HG03159 (cell line): ENCODE measurements around the gene CAMK2D.
A peak's percentile ranks its signal among the peaks of the same experiment; 100 is the strongest.
"Not testable (repeated sequence)": the region's sequence is repeated elsewhere in the genome, so short reads cannot be mapped to it uniquely, and the experiment has no call there.

Source experiments
- ATAC-seq: cut with Tn5 transposase; IDR thresholded peaks from one replicate; pipeline ENCODE4 v1.9.1; 2021; ENCODE audit warnings: mild to moderate bottlenecking, moderate library complexity; ENCODE audit not compliant: unreplicated experiment

CAMK2D gene

DNA sequence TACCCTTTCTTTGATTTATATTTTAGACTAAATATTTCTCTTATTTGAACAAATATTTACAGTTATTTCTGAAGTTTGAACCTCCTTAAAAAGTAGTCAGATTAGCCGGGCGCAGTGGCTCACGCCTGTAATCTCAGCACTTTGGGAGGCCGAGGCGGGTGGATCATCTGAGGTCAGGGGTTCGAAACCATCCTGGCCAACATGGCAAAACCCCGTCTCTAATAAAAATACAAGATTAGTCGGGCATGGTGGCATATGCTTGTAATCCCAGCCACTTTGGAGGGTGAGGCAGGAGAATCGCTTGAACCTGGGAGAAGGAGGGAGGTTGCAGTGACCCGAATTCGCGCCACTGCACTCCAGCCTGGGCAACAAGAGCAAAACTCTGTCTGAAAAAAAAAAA lies 2.4 kb upstream of the CAMK2D start:
- ATAC-seq = not testable (repeated sequence)

DNA sequence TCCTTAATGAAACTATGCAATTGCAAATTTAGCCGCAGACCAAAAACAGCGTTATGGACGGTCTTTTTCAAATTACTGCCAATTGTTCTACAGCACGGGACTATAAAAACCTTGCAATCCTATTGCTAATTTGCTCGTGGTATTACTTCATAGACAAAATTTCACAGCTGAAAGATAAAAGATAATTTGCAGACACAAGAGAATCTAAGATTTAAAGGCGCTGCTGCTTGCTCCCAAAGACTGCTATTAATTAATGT lies 1.4 kb upstream of the CAMK2D start:
- no peak for ATAC-seq

DNA sequence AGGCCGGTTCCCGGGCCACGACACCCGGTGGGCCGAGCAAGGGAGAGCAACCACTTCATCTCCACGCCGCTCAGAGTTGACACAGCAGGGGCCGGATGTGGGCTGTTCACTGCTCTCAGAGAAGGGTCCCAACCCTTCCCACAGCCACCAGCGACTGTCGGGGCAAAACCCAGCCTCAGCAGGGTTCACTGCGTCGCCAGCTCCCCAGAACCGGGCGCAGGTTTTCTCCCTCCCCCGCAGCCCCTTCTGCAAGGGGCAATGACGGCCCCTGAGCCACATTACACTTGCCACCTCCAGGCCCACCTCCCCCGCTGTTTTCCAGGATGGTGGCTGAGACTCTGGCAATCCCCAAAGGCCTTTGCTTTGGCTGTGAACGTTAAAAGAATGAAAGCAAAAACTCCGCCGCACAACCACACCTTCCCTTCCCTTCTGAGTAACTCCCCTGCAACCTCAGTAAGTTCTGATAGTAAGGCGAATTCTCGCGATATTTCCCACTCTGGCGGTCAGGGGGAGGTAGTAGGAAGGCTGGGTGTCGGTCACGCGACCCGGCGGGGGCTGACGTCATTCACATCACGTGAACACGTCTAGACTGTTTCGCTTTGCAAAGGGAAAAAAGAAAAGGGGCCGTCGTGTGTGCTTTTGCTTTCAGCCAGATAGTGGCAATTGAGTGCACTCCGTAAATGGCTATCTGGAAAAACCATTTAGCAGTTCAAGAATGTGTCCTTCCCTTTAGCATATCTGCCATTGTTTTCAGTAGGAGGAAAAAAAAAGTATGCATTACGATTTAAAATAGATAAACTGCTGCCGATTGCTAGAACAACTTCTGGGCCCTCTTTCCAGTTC lies 869 bp upstream of the CAMK2D start:
- ATAC-seq = peak; percentile 64

DNA sequence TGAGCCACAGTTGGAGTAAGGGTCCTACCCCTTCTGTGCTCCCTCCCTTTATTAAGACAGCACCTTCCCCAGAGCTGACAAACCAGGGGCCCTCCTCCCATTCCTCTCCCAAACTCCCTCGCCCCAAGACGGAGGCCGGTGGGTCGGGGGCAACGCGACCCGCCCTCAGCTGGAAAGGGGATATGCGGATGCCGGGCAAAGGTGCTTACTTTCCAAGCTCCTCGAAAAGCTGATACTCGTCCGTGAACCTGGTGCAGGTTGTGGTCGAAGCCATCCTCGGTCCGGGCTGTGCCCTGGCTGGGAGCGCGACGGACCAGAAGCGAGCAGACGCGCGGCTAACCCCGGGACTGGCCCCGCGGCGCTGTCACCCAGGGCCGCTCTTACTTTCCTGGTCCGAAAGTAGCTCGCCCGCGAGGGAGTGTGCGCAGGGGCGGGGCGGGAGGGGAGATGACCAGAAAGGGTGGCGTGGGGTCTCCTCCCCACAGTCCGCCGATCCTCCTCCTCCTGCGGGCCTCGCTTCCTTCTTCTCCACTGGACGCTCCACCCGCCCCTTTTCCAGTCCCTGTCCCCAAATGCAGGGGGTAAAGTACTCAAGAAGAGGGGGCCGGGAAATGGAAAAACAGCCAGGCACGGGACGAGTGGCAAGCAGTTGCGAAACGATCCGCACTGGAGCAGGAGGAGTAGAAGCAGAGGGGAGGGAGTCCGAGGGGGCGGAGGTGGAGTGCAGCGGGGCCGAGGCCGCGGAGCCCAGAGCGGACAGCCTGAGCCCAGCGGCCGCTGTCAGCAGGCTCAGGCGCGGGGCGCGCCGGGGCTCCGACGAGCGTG lies 531 bp downstream of the CAMK2D start:
- peak; percentile 22 for ATAC-seq

DNA sequence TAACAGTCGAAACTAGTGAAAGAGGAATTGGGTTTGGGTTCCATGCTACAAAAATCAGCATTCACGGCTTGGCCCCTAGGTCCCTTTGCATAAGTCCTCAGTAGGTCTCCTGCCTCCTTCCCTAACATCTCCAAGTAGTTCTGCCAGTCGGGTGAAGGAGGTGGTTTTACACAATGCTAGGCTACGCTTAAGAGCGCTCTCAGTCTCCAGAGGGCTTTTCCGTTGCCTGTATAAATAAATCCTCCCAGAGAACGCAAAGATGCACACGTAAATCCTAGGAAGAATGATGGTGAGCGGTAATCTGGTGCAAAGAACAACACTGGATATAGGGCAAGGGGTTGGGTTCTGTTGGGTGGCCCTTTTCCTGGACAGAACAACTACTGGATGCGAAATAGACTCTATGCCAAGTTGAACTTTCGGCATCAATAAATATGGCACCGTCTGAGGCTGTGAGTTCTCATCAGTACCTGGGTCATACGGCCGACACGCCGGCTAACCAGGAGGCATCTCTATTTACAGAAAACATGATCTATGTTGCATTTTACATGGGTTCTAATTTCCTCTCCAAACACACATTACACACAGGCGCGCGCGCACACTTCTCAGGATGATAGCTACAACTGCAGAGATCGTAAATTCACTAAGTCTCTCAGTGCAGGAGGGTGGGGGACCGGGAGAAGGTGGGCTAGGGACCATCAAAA lies 1.3 kb downstream of the CAMK2D start:
- no peak for ATAC-seq

DNA sequence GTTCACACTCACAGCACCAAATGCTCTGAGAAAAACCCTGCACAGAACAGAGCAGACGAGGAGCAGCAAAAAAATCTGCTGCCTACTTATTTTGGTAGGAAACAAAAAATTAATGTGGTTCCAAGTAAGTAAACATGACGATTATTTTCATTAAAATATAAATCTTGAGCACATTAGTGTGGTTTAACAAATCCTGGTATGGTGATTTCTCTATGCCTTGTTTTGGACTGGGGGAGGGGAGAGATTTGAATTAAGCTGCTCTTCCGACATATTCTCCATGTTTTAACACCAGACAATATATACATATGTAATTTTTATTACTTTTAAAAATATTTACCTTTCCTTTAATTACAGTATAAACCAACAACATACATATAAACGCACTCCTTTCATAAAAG lies 1.8 kb downstream of the CAMK2D start:
- no peak for ATAC-seq

DNA sequence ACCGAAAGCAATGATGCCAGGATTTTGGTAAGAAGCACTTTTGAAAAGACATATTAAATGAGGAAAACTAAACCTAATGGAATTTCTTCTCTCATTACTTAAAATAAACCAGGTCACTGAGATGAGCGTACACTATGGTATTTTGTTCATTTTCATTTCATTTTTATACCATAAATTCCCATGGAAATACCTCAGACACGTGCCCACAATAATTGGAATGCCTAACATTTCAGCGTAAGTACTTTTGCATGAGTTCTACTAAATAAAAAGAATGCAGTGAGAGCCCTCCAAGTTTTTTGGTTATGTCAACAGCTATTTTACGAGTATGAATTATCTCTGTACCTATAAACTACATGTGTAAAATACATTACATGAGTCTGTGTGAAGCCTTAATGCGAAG lies 3.2 kb downstream of the CAMK2D start:
- ATAC-seq = no peak

DNA sequence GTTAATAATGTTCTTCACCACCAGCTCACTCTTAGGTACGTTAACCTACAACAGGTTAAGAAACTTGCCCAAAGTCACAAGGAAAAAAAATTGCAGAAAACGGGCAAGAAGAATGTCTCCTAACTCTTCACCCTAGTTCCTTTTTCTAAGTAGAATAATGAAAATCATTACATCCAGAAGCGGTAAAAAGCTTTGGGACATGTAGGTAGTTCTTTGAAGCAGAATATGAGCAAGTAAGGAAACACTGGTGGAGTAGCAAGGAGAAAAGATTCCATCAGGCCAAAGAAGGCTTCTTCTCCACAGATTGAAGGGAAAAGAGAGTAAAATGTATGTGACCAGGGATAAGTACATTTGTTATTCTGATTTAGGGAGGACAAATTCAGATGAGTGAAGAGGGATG lies 4.1 kb downstream of the CAMK2D start:
- ATAC-seq = no peak

DNA sequence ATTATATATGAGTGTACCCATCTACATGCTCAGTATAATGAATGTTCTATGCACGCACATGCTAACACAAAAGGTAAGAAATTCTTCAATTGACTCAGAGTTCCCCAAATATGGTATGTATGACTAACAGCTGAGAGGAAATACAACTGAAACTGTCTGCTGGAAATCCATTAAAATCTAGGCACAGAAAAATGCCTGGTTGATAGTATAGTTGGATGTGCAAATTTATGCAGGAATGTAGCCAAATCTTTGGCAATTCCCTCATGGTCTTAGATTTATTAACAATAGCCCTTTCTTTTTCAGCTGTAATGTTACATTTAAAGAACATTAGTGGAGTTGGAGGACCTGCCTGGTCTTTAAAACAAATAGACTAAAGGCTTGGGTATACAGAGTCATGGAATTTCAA lies 5.5 kb downstream of the CAMK2D start:
- ATAC-seq = peak; percentile 84

DNA sequence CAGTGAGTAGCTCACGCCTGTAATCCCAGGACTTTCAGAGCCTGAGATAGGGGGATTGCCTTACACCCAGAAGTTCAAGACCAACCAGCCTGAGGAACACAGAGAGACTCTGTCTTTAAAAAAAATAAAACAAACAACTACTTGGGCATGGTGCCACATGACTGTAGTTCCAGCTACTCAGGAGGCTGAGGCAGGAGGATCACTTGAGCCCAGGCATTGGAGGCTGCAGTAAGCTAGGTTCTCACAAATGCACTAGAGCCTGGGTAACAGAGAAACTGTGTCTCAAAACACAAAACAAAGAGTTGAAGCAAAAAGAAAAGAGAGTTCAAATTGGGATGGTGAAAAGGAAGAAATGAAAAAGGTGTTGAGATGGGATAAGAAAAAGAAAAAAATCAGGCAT lies 10.8 kb downstream of the CAMK2D start:
- ATAC-seq = no peak

DNA sequence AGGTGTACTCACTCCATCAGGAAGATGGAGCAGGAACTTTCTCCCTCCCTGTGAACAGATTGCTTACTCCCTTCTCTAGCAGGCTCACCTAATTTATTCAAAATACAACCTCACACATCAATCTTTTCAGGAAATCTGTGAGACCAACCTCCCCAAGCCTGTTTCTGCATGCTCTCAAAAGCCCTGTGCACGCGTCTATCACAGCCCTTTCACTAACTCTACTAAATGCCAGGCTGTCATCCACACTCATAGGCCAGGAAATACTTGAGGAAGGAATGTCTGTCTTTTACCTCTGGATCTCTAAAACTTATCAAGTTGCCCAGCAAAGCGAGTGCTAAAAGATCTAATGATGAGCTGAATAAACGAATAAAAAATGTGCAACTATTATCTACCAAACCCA lies 11.2 kb downstream of the CAMK2D start:
- no peak for ATAC-seq

DNA sequence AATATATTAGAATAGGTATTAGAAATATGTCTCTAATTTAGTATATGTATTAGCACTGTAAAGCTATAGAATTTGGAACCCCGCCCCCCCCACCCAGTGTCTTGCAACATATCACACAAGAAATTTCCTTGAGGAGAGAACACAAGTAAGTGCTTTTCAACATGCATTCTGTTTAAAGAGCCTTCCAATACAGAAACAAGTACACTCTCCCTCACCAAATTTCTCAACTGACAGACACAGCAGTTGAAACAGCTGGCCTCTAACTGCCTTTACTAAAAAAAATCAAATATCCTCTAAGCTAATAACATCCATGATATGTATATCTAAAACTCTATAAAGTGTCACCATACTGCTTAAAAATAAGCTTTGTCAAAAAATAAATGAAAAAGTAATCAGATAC lies 12.4 kb downstream of the CAMK2D start:
- no peak for ATAC-seq

DNA sequence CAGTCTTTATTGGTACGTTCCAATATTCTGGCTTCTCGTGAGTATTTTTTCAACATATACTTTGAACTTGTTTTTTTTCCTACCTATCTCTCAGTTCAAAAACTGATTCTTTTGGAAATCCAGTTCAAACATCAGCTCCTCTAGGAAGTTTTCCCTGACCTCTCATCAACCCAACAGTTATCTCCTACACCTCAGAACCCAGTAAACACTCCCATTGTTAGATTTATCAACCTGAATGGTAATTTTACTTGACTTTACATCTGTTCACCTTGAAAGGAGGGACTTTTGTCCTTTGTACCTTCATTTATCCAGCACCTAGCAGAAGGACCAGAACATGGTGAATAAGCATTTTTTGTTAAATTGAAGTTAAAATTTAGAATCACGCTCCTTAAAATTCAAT lies 13.6 kb downstream of the CAMK2D start:
- ATAC-seq = no peak

DNA sequence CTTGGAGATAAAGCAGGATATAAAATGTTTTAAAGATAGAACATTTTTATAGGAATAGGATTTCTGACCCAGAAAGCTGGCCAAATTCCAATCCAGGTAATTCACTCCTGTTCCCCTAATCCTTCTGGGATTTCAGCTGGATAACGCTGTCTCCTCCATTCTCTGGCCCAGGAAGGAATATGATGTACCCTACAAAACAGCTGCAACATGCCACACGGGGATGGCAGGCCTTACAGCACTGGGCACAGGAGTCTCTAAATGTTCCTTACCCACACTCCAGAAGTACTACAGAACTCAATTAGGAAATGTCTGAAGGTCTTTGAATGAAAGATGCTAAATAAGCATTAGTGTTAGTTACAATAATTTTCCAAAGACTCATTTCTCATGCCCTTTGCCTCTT lies 15.8 kb downstream of the CAMK2D start:
- no peak for ATAC-seq

DNA sequence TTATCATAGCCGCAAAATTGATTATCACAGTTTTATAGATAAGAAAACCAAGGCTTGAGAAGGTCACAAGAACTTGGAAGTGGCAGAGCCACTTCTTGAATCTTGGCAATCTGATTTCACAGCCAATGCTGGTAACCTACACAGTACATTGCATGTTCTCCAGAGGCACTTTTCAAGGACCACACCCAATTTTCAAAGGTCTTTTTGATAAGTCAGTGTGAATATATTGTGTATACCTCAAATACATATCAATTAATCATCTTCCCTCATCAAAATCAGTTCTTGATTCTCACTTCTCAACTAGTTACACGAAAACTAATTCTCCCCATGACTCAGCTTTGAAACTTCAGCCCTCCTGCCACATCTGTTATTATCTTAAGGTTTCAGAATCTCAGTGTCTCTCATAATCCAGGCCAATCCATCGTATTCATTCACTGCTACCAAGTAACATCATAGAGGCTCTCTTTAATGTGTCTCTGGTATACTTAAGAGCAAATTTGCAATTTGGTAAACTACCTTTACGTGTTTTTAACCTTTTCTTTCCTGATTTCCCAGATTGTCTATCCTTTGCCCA lies 16.8 kb downstream of the CAMK2D start:
- ATAC-seq = no peak

DNA sequence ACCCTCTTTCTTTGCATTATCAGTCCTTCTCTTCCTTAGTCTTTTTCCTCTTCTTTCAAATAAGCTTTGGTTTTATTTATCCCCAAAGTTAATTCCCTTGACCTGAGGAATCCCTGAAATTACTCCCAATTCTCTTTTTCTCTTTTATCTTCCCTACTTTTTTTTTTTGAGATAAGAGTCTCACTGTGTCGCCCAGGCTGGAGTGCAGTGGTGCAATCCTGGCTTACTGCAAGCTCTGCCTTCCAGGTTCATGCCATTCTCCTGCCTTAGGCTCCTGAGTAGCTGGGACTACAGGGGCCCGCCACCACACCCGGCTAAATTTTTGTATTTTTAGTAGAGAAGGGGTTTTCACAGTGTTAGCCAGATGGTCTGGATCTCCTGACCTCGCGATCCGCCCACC lies 17.8 kb downstream of the CAMK2D start:
- ATAC-seq = no peak

DNA sequence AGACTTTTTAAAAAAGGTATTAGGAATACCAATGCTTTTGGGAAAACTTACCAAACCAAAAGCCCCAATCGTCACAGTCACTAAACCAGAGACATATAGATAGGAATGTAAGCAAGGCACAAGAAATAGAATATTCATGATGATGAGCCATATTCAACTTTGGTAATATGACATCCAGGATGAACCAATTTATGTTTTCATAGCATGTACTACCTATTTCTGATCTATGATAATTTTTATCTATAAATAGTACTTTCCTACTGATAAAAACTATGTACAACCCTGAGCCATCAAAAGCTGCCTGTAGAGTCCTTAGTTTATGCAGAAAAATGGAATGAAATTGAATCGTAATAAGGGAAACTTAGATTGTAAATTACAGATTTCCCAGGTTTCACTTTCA lies 18.9 kb downstream of the CAMK2D start:
- no peak for ATAC-seq

DNA sequence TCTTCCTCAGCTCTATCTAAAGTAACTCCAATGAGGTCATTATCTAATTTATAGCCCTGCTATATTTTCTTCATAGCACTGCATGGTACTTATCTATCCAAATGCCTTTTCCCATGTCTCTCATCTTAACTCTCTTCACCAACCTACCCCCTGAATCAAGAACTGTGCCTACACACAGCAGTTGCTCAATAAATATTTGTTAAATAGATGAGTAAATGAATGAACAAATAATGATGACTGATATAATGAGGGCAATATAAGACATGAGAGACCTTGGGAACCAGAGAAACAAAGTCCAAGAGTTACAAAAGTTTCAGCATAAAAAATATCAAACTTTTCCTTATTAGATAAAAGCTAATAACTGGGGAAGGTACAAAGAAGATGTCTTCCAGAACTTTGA lies 19.6 kb downstream of the CAMK2D start:
- no peak for ATAC-seq

DNA sequence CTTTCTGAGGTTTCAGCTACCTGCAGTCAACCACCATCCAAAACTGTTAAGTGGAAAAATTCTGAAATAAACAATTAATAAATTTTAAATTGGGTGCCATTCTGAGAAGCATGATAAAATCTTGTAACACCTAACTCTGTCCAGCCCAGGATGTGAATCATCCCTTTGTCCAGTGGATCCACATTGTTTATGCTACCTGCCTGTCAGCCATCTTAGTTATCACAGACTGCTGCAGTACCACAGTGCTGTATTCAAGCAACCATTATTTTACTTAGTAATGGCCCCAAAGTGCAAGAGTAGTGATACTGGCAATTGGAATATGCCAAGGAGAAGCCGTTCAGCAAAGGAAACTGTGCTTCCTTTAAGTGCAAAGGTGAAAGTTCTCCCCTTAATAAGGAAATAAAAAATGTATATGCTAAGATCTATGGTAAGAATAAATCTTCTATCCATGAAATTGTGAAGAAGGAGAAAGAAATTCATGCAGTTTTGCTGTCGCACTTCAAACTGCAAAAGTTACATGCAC lies 20.6 kb downstream of the CAMK2D start:
- ATAC-seq = no peak

DNA sequence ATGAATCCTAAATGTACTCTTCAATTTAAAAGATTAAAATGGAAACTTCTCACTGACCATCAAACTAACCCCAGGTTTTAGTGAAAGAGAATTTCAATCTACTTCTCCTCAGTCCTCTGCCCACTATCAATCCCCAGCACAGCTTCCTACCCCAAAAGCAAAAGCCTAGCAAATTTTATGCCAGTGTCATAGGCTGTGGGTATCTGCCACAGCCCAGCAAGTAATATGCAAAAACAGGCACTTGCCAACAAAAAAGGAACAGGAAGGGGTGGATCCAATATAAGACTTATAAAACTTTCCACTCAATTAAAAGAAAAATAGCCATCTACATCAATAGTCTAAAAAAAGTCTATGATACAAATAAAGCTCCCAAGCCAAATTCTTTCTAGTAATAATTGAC lies 22.3 kb downstream of the CAMK2D start:
- ATAC-seq = no peak

DNA sequence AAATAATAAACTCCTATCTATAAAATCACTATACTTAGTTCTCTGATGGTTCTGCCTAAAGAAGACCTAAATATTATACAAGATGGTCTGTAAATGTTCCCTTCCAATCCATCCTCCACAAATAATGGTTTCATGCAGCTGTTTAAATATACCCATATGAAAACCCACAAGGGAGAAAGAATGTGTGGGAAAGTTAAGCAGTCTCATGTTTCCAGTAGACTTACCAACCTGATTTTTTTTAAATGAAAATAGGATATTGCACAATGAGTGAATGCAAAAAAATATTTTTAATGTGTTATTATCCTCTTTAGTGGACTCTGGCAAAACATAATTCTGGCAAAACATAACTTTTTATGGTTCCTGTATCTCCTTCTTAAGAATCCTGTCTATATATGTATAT lies 23.3 kb downstream of the CAMK2D start:
- no peak for ATAC-seq
